GM21423 (cell line): ENCODE measurements around the gene TMEM134.
A peak's percentile ranks its signal among the peaks of the same experiment; 100 is the strongest.
"Not testable (repeated sequence)": the region's sequence is repeated elsewhere in the genome, so short reads cannot be mapped to it uniquely, and the experiment has no call there.

ENCODE experiments used
- ATAC-seq: cut with Tn5 transposase; IDR thresholded peaks from one replicate; pipeline ENCODE4 v1.9.1; 2021; ENCODE audit warnings: mild to moderate bottlenecking, moderate library complexity; ENCODE audit not compliant: unreplicated experiment

The TMEM134 gene

DNA sequence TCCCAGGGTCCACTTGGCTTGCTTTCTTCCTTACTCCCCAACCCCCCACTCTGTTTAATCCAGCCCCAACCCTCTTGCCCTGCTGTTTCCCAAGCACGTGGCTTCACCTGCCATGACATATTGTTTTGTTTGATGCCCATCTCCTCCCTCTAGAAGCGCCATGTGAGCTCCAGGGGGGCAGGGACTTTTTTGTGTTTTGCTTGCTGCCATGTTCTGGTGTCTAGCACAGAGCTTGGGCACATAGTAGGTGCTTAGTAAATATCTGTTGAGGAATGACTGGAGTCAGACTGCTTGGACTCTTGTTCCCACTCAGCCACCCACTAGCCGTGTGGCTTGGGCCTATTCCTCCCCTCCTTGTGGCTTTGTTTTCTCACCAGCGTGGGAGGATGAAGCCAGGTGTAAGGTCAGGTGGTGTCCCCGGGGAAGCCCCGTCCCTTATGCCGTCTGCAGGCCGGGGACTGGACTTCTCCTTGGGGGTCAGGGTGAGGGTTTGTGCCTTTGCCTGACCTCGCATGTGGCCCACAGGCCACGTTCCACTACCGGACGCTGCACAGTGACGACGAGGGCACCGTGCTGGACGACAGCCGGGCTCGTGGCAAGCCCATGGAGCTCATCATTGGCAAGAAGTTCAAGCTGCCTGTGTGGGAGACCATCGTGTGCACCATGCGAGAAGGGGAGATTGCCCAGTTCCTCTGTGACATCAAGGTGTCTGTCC is 17.6 kb upstream of the TMEM134 start:
- ATAC-seq, result no peak

DNA sequence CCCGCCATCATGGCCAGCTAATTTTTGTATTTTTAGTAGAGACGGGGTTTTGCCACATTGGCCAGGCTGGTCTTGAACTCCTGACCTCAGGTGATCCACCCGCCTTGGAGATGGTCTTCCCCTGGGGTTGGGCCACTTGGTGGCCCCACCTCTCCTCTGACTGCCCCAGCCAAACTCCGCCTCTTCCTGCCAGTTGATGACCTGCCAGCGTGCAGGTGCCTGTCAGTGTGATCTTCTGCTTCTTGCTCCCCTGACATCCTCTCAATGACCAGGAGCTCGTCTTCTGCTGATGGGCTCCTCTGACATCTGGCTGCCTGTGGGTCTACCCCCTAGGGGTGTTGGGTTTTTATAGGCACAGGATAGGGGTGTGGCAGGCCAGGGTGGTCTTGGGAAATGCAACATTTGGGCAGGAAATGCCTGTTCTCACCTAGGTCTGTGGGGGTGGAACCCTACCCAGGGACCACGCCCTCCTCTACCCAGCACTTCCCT is 16.9 kb upstream of the TMEM134 start:
- ATAC-seq, result not testable (repeated sequence)

DNA sequence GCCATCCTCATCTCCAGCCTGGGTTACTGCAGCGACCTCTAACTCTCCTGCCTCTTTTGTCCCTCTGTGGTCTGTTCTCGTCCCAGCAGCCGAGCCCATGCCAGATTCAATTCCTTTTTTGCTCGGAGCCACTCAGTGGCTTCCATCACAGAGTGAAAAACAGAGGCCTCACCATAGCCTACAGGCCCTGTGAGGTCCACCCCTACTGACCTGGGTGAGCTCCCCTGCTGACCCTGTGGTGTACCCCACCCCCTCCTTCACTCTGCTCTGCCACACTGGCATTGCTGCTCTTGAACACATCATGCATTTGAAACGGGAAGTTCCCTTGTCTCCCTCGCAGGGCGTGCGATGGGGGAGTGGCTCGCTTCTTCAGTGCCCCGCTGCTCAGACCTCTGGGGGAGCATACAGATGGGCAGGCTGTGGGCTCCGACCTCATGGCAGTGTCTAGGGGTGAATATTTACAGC is 15.8 kb upstream of the TMEM134 start:
- no peak for ATAC-seq

DNA sequence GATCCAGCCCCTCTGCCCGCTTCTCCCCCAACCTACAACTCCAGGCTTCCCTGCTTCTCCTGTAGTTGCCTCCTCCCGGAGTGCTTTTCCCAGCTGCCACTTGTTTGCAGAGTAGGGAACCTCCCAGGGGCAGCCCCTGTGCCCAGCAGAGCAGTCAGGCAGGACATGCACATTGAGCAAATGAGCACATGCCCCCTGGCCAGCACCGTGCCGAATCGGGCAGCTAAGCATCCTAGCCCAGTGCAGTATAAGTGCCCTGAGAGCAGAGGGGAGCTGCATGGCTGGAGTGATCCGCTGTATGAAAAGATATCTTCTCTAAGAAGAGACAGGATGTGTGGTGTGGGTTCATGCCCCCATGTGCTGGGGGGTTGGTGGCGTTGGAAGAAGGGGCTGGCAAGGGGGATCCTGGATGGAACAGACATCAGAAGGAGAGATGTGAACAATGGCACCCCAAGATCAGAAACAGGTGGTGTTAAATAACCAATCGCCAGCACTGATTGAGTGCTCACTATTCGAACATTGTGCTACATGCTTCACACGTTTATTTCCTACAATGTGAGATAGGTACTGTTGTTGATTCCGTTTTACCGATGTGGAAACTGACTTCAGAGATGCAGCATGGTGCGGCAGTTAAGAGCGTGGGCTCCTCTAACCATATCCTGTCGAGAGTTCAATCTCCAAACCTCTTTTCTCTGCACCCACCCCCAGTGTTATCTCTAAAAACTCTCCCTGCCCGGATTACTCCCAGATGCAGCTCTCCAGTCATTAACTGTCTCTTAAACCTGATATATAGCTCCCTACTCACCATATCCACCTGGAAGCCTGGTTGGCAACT is 15.0 kb upstream of the TMEM134 start:
- no peak for ATAC-seq

DNA sequence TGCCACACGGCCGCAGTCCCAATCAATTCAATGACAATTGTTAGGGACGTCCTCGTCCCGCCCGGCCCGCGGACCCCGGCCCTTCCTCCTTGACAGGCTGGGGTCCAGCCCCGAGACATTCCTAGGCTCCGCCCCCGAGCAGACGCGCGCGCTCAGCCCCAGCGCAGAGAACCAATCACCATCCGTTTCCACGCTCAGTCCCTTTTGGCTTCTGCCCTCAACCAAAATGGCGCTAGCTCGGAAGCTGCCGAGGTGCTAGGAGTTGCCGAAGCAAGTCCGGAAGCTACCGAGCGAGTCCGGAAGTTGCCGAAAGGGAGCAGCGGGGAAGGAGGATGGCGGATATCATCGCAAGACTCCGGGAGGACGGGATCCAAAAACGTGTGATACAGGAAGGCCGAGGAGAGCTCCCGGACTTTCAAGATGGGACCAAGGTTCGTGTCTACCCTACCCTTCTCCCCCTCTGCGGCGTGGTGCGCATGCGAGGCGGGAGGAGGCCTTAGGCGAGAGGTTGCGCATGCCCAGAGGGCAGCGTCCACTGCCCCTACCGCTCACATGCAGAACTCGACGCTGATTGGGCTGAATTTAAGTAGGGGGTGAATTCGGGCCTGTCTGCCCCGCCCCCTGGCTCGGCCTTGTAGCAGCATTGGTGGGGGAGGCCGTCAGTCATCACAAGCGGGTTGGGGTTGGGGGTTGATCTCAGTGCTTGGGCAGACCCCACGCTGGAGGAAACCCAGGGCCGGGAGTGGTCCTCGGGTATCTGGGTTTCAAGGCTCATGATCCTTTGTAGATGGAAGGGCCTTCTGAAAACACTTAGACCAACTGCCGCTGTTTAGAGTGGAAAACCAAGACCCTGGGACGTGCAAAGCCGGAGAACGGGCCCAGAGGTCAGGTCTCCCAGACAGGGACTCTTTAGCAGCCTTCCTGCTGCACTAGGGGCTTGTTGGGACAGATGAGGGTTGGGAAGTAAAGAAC is 14.1 kb upstream of the TMEM134 start, which contains the start of gene AIP:
Gene AIP (plus strand): TSS at position 200 of the 972 bp plus-strand sequence. CDS start 133 bp downstream, at position 333.
- ATAC-seq, result peak; percentile 61

DNA sequence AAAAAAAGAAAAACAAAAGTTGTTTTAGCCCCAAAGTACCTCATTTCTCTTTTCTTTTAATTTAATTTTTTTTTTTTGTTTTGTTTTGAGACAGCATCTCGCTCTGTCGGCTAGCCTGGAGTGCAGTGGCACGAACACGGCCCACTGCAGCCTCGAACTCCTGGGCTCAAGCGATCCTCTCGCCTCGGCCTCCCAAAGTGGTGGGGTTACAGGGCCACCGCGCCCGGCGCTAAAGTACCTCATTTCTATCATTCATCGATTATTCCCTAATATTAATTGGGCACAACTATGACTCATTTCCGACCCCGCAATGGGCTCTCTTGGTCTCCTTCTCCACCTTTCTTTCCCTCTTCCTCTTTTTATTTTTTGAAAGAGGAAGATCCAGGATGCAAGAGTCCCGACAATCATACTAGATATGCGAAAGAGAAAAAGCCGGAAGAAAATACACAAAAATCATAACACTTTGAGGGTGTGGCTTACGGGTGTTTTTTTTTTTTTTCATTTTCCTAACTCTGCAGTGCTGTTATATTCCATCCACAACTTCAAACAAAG is 13.3 kb upstream of the TMEM134 start:
- peak; percentile 9 for ATAC-seq

DNA sequence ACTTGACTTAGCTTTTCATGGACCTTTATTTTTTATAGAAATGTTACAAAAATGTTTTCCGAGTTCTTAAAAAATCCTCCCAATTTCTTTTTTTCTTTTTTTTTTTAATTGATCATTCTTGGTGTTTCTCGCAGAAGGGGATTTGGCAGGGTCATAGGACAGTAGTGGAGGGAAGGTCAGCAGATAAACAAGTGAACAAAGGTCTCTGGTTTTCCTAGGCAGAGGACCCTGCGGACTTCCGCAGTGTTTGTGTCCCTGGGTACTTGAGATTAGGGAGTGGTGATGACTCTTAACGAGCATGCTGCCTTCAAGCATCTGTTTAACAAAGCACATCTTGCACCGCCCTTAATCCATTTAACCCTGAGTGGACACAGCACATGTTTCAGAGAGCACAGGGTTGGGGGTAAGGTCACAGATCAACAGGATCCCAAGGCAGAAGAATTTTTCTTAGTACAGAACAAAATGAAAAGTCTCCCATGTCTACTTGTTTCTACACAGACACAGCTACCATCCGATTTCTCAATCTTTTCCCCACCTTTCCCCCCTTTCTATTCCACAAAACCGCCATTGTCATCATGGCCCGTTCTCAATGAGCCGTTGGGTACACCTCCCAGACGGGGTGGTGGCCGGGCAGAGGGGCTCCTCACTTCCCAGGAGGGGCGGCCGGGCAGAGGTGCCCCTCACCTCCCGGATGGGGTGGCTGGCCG is 8.4 kb upstream of the TMEM134 start:
- ATAC-seq, result not testable (repeated sequence)

DNA sequence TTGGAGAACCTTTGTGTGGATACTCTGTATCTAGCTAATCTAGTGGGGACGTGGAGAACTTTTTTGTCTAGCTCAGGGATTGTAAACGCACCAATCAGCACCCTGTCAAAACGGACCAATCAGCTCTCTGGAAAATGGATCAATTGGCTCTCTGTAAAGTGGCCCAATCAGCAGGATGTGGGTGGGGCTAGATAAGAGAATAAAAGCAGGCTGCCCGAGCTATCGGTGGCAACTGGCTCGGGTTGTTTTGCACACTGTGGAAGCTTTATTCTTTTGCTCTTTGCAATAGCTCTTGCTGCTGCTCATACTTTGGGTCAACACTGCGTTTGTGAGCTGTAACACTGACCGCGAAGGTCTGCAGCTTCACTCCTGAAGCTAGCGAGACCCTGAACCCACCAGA is 7.6 kb upstream of the TMEM134 start:
- ATAC-seq, result not testable (repeated sequence)

DNA sequence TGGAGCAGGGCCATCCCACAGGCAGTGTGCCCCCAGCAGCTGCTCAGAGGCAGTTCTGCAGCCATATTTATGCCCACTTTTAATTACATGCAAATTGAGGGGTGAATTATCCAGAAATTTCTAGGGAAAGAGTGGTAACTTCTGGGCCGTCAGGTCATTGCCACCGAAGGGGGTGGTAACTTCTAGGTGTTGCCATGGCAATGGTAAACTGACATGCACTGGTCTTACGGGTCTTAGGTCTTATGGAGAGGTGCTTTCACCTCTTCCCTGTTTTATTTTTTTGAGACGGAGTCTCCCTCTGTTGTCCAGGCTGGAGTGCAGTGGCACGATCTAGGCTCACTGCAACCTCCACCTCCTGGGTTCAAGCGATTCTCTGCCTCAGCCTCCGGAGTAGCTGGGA is 3.8 kb upstream of the TMEM134 start:
- no peak for ATAC-seq

DNA sequence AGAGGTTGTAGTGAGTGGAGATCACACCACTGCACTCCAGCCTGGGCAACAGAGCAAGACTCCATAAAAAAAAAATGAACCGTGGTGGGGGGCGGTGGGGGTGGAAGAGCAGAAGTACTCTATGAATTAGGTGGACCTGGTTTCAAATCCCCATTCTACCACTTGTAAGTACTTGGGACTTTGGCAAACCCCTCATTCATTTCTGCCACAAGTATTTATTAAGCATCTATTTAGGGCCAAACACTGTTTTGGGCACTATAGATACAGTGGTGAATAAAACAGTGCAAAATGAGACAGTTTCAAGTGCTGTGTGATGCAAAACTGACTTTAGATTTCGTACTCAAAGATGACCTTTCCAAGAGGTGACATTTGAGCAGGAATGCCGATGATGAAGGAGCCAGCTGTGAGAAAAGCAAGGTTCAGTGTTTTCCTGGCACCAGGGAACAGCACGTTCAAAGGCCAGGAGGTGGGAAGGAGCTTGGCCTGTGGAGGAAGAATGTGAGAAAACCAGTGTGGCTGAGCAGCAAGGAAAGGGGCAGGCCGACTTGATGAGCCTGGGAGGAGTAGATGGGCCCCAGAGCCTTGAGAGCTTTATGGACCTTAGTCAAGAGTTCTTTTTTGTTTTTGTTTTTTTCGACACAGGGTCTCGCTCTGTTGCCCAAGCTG is 1.4 kb upstream of the TMEM134 start:
- ATAC-seq, result no peak

DNA sequence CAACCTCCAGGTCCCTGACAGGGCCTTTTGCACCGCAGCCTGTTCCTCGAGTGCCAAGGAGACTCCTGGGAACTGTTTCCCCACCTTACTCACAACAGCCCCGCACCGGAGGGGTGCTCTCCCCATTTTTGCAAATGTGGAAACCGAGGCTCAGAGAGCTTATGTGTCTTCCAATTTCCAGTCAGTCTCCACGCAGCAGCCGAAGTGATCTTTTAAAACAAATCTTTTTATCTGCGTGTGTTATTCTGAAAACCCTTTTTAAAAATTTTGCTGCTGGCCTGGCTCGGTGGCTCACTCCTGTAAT is 409 bp upstream of the TMEM134 start:
- ATAC-seq, result no peak

DNA sequence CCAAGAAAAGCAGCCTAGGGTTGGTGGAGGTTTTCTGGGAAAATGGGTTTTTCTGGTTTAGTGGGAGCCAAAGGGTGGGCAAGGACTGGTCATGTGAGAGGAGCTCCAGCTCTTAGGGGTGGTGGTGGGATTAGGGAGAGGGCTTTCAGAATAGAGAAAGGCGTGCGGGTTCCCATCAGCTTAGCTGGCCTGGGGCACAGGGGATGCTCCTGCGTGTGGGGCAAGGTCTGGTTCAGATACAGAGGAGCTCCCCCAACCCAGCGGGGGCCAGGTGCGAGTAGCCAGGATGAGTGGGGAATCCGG is 644 bp downstream of the TMEM134 start:
- ATAC-seq, result no peak

DNA sequence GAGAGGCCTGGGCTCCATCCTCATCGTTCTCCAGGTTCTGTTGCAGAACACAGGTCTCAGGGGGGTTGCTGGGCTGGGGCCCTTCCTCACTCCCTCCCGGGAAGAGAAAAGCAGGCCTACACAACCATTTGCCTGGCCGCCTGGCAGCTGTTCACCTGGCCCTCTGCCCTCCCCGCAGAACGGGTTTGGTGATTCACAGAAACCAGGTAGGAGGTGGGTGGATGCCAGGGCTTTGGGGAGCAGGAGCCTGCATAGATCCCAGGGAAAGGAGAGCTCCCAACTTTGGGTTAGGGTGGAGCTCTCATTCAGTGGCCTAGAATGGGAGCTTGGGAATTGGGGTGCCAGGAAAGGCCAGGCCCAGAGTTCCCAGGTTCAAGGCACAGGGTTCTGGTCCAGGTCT is 995 bp downstream of the TMEM134 start:
- no peak for ATAC-seq

DNA sequence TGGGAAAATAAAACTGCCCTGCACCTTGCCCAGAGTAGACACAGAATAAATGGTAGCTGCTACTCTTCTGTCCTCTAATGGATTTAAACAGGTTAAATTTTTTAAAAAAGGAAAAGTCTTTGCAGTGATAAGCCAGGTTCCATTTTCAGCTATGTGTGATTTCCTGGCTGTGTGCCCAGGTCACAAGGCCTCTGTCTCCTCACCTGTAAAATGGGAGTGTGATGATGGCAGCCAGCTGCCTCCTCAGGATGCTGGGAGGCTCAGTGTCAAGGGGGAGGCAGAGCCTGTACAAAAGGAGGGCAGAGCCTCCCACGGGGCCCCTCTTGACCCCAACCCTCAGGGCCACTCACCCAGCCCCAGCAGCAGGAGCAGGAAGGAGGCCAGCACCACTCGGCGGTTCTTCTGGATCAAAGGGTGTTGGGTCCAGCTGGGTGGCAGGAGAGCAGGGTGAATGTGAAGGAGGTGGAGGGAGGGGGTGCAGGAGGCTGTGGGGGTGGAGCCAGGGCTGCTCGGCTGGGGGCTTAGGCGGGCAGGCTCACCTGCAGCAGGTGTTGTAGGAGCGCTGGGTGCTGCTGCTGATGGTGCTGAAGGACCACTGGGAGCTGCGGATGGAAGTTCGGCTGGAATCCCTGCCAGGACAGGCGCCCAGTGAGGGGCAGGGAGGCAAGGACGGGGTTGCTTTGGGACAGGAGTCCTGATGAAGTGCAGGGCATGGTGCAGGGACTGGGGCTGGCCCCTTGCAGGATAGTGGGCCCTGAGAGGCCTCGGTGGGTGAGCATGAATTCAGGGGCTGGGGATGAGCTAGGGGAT is 1.9 kb downstream of the TMEM134 start:
- ATAC-seq, result no peak

DNA sequence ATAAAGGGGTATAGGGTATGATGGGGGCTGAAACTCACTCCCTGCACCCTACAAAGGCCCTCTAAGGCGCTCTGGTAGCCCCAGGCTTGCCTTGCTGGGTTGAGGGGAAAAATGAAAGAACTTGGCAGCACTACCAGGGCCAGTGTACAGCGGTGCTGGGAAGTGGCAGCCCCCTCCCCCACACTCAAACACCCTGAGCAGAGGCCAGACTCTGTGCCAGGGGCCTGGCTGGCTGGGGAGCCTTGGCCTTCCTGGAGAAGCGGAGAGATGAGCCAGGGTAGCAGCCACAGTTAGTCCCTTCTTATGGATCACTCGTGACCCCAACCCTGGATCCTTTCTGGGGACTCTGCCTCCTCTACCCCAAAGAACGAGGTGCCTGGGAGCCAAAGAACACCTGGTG is 2.7 kb downstream of the TMEM134 start:
- ATAC-seq, result no peak

DNA sequence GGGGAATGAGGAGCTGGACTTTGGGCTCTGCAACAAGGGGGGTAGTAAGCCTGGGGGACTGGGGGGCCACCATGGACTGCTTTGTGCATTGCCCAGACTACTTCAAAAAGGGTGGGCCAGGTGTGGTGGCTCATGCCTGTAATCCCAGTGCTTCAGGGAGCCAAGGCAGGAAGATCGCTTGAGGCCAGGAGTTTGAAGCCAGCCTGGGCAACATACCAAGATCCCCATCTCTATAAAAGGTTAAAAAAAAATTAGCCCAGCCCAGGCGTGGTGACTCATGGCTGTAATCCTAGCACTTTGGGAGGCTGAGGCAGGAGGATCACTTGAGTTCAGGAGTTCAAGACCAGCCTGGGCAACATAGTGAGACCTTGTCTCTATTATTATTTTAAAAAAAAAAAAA is 3.5 kb downstream of the TMEM134 start:
- ATAC-seq, result not testable (repeated sequence)

DNA sequence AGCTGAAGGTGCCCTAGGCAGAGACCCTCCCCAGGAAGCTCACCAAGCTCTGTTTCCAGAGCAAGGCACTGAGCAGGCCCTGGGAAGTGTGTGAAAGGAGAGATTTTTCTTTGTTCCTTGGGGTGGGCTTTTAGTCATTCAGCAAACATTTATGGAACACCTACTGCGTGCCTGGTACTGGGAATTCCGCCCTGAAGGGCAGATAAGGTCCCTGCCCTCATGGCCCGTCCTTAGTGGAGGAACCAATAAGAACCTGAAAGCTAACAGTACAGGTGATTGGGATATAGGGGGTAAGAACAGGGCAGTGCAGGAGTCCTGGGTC is 3.9 kb downstream of the TMEM134 start:
- ATAC-seq, result no peak

DNA sequence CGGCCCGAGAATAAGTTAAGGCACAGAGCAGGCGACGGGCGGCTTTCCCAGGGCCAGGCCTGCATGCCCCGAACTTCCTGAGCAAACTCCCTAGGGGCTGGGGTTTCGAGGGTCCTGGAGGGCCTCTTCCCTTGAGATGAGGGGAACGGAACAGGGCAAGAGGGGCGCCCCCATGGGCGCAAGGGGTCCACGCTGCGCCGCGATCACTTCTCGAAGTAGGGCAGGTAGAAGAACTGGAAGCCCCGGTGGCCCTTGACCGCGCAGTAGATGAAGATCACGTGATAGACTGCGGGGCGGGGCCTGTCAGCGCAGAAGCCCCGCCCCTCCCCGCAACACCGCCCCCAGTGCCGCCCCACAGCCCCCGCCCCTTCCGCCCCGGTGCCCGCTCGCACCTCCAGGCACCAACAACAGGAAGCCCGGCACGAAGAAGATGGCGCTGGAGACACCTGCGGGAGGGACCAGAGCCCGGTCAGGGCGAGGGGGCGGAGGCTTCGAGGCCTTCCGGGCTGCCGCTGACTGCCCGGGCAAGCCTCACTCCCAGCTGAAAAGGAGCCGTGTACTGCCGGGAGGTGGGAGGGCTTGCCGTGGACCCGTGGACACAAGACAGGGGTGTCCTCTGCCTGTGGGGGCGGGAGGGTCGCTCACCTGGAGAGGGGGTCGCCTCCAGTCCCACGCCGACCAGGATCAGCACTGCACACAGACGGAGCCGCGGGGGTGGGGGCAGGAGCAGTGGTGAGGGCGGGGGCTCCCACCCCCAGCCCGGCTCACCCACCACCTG is 4.5 kb downstream of the TMEM134 start:
- ATAC-seq, result peak; percentile 54
